ENCODE data around the gene PHB1. TPM values are rescaled to one million over a fixed set of nuclear protein-coding genes. Genes with fewer than 3 reads are reported as not detected.
A peak's percentile ranks its signal among the peaks of the same experiment; 100 is the strongest.

The PHB1 gene
- total and polyA plus RNA-seq, 2 of the 8 experiments (the other 6 are each of a cell fraction or from before 2014, with no cell fraction given) = 386 to 597 TPM

DNA sequence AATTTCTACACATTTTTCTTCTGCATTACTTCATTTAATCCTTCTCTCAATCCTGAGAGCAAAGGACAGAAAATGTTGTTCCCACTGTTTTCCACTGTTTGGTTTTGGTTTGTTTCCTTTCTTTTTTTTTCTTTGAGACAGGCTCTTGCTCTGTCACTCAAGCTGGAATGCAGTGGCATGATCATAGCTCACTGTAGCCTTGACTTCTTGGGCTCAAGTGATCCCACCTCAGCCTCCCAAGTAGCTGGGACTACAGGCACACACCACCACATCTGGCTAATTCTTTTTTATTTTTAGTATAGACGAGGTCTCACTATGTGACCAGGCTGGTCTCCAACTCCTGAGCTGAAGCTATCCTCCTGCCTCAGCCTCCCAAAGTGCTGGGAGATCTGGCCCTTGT lies 45.6 kb downstream of the PHB1 start:
- no peak overlapping the region for H2BK20ac ChIP-seq (ENCODE audit: low read length)
- no peaks in the 10 kb centered on the region for H3K79me1 ChIP-seq (ENCODE audit: low read depth, low read length)
- no peak overlapping the region for H3K4me3 ChIP-seq (ENCODE audit: extremely low read depth in 1 of 4, insufficient read depth in 2 of 4, low read depth in 3 of 4, low read length in 4 of 4)
- H3K56ac ChIP-seq (replicated peaks; ENCODE audit: insufficient read length, low read depth, low read length) = no peak overlapping the region
- H3K9ac ChIP-seq (replicated peaks in 1 of 4; ENCODE audit: extremely low read depth in 1 of 4, low read depth in 3 of 4, low read length in 3 of 4) = no peak overlapping the region
- no peak overlapping the region for H3K23ac ChIP-seq (ENCODE audit: insufficient read length)
- no peaks in the 10 kb centered on the region for H3K79me2 ChIP-seq (ENCODE audit: control insufficient read depth in 1 of 2, insufficient read depth in 2 of 2, low read length in 2 of 2)
- no peaks in the 10 kb centered on the region; the same call in 1 of the 2 replicates for H3K23me2 ChIP-seq (ENCODE audit: low read depth, low read length)
- no peak overlapping the region for H4K5ac ChIP-seq (ENCODE audit: insufficient read length, low read depth, low read length)
- peaks cover 7 to 18% (median 14%) of the 10 kb centered on the region in 4 experiments; a peak in 6 of 7 replicates for H3K4me1 ChIP-seq (replicated peaks in 1 of 4; ENCODE audit: control insufficient read depth in 3 of 4, insufficient read depth in 4 of 4, low read length in 3 of 4)
- H3K4me2 ChIP-seq (ENCODE audit: insufficient read depth in 1 of 2, low read depth in 2 of 2, low read length in 2 of 2) = no peak overlapping the region
- H3K4ac ChIP-seq (replicated peaks; ENCODE audit: insufficient read length, low read depth, low read length) = no peak overlapping the region
- no peak overlapping the region for H2BK120ac ChIP-seq (replicated peaks; ENCODE audit: low read depth, low read length)
- H3K27me3 ChIP-seq (replicated peaks in 1 of 4; ENCODE audit: control insufficient read depth in 3 of 4, extremely low read depth in 1 of 4, insufficient read depth in 3 of 4, low read length in 3 of 4) = no peaks in the 10 kb centered on the region
- H4K20me1 ChIP-seq (replicated peaks in 1 of 2; ENCODE audit: control insufficient read depth in 1 of 2, insufficient read depth in 2 of 2, low read length in 2 of 2) = no peaks in the 10 kb centered on the region
- no peak overlapping the region for H2BK15ac ChIP-seq (ENCODE audit: low read length)
- H4K8ac ChIP-seq (ENCODE audit: extremely low read depth, insufficient read depth, low read length) = no peak overlapping the region
- H3K18ac ChIP-seq (ENCODE audit: extremely low read depth, low read length) = no peak overlapping the region
- no peak overlapping the region for H4K91ac ChIP-seq (replicated peaks; ENCODE audit: insufficient read length, low read length)
- no peak overlapping the region for H3K27ac ChIP-seq (ENCODE audit: low read depth, low read length)
- ChIA-PET POLR2A (ENCODE audit: partially characterized antibody) (interaction anchor here (0.6 kb wide), 1 partner anchor 419 kb away, joined by 3 read pairs; no protein-coding TSS in a partner anchor), CTCF (ENCODE audit: partially characterized antibody) (interaction anchor here (0.7 to 4.6 kb wide), 25 partner anchors 10 to 189 kb away, joined by 3 to 65 read pairs (median 8); no protein-coding TSS in a partner anchor)
- H2BK5ac ChIP-seq (ENCODE audit: low read depth, low read length) = no peak overlapping the region
- H2BK12ac ChIP-seq (ENCODE audit: low read depth, low read length) = no peak overlapping the region
- H3K9me3 ChIP-seq (ENCODE audit: insufficient read depth in 2 of 2, low read depth in 1 of 2, low read length in 1 of 2) = no peaks in the 10 kb centered on the region
- FAIRE-seq (no peak), DNase-seq (ENCODE audit: low read depth in 1 of 2, low spot score in 2 of 2) (no peak)
- no peaks in the 10 kb centered on the region for H3K36me3 ChIP-seq (ENCODE audit: control insufficient read depth in 2 of 4, insufficient read depth in 4 of 4, low read length in 3 of 4)
- 90% methylated on average over 1 of the region's 1 CpG; no CpG with 5 or more reads in 1 of the 2 experiments for WGBS, 2 experiments (ENCODE audit: extremely low coverage in 1 of 2, insufficient coverage in 1 of 2, insufficient read length in 1 of 2, insufficient replicate concordance in 2 of 2, low coverage in 1 of 2, low lambda C conversion rate in 2 of 2, missing lambda C conversion rate in 1 of 2)
- H2AFZ ChIP-seq (ENCODE audit: low read length) = no peak overlapping the region
- no peak overlapping the region for H3K14ac ChIP-seq (ENCODE audit: insufficient read length)
- H2AK5ac ChIP-seq (ENCODE audit: low read depth, low read length) = 0 out of 2 replicates have a peak overlapping the region, but pooled peaks have one; percentile 15
- TF ChIP-seq GTF2F1 (IDR thresholded peaks at IDR 0.05; ENCODE audit: borderline replicate concordance, low read depth, low read length) = no peak
- TF ChIP-seq CHD1 (IDR thresholded peaks at IDR 0.05; ENCODE audit: low read depth, low read length) = no peak
- TF ChIP-seq, protein P1, sequence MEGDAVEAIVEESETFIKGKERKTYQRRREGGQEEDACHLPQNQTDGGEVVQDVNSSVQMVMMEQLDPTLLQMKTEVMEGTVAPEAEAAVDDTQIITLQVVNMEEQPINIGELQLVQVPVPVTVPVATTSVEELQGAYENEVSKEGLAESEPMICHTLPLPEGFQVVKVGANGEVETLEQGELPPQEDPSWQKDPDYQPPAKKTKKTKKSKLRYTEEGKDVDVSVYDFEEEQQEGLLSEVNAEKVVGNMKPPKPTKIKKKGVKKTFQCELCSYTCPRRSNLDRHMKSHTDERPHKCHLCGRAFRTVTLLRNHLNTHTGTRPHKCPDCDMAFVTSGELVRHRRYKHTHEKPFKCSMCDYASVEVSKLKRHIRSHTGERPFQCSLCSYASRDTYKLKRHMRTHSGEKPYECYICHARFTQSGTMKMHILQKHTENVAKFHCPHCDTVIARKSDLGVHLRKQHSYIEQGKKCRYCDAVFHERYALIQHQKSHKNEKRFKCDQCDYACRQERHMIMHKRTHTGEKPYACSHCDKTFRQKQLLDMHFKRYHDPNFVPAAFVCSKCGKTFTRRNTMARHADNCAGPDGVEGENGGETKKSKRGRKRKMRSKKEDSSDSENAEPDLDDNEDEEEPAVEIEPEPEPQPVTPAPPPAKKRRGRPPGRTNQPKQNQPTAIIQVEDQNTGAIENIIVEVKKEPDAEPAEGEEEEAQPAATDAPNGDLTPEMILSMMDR (IDR thresholded peaks at IDR 0.05; ENCODE audit: control extremely low read depth in 1 of 3, insufficient read depth in 1 of 3, low read depth in 1 of 3, low read length in 3 of 3) = no peak
- TF ChIP-seq FOSL1 (IDR thresholded peaks at IDR 0.05; ENCODE audit: insufficient read depth, low read depth, low read length) = no peak
- no peak for TF ChIP-seq PHF8 (conservative IDR thresholded peaks at IDR 0.05; ENCODE audit: low read depth, low read length)
- no peak for TF ChIP-seq CHD2 (IDR thresholded peaks at IDR 0.05; ENCODE audit: low read length)
- no peak for TF ChIP-seq RNF2 (IDR thresholded peaks at IDR 0.05; ENCODE audit: borderline replicate concordance, low read depth, low read length, missing control alignments, poor library complexity, severe bottlenecking)
- TF ChIP-seq JUN (IDR thresholded peaks at IDR 0.05; ENCODE audit: low read depth, low read length) = no peak
- no peak for TF ChIP-seq TAF7 (optimal IDR thresholded peaks at IDR 0.05; ENCODE audit: borderline replicate concordance, low read depth, low read length)
- no peak for TF ChIP-seq CEBPB (IDR thresholded peaks at IDR 0.05; ENCODE audit: low read depth, low read length)
- TF ChIP-seq KDM1A (IDR thresholded peaks at IDR 0.05; ENCODE audit: borderline replicate concordance, low read length) = no peak
